ENCODE results near the gene DOCK4. TPM values are rescaled to one million over a fixed set of nuclear protein-coding genes. Genes with fewer than 3 reads are reported as not detected.

DOCK4 gene
- polyA plus RNA-seq, 3 donors: 20.5 to 27.6 (median 24.6) TPM

DNA sequence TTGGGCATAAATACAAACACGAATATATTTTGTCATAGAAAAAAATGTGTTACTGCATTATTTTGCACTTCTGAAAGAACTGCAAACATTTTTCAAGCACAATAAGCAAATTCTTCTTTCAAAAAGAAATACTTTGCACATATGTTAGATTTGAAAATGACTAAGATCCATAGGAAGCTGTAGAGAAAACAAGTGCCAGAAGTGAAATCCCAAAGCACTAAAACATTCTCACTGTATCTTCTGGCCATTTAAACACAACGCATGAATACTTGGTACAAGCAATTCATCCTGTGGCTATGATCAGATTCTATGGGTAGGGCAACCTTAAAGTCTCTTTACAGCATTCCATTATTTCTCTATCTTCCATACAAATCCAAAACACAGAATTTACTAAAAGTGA lies 418.5 kb downstream of the DOCK4 start:
- DNase-seq (ENCODE audit: extremely low read depth in 1 of 11, low read depth in 9 of 11, low spot score in 4 of 11): no peak

DNA sequence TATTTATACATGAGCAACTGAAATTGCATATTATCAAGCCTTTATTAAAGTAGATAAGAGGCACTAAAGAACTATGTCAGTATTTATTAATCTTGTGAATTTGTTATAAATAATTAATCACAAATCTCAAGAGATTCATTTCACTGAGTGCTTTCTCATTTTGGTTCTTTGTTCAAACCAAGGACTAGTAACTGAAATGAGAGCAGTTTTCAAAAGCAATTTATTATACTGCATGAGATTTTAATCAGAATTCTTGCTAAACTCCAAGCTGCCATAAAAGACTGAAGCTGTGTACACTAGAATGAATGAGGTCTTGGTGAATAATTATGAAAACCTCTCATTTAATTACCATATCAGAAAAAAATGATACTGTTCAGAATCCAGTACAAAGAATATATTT lies 419.1 kb downstream of the DOCK4 start:
- no peak for DNase-seq (ENCODE audit: extremely low read depth in 1 of 11, low read depth in 9 of 11, low spot score in 4 of 11)

DNA sequence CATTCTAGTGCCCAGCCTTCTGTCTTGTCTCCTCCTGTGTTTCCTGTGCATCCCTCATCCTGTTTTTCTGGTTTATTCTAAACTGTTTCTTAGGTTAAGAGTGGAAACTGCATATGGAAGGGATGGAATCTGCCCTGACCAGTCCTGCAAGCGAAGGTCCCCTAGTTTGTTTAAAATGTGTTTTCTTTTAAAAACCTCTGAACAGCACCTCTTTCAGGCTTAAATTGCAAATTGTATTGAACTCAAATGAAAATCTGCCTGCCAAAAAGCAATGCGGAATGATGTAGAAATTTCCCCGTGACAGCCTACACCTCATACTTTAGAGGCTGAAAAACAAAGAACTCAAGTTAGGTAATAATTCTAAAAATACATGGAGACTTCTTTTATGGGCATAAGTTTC lies 421.1 kb downstream of the DOCK4 start:
- peak in 1 of 11 donors; percentile 3 for DNase-seq (ENCODE audit: extremely low read depth in 1 of 11, low read depth in 9 of 11, low spot score in 4 of 11)

DNA sequence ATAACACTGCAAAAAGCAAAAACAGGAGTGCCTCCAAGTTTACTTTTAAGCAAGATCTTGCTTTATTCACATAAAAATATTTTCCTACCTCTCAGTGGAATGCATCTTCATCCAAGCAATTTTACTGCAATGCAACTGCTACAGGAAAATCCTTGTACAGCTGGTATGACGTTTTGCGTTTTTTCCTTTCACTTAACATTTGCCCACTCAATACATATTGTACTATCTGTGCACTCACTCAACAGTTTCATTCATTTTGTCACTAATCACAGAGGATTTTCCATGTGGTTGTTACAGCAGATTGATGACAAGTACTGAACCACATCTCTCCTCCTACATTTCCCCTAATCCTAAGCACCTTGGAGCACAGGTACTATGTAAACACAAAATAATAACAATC lies 421.9 kb downstream of the DOCK4 start:
- no peak for DNase-seq (ENCODE audit: extremely low read depth in 1 of 11, low read depth in 9 of 11, low spot score in 4 of 11)

DNA sequence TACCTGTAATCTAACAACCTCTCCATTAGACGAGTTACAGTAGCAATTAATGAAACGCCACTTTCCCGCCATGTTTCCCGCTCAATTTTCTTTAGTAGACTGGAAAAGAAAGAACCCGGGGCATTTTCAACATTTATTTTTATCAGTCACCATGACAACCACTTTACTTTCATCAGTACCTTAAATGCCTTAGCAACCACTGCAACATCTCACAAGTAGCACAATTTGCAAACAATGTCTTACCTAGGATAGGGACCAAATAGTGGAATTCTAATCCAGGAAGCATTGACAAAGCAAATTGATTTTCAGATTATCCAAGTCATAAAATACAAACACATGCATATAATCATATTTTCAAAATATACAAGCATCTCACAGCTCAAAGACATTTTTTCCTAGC lies 422.3 kb downstream of the DOCK4 start:
- DNase-seq (ENCODE audit: extremely low read depth in 1 of 11, low read depth in 9 of 11, low spot score in 4 of 11): no peak

DNA sequence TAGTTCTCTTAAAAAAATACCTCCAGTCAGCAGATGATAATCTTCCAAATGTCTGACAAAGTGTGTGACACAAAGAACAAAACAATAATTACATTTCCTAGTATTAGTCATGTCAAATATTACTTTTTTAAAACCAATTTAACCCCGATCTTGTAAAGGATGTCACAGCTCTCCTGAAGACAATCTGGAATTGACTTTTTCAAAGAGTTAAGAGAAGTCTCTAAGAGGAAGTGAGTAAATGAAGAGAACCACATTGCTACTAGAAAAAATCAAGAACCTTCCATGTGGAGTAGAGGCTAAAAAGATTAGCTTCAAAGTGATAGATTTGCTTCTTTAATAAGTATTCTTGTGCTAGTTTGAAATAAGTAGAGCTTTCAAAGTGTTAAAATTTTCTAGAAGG lies 425.7 kb downstream of the DOCK4 start:
- no peak for DNase-seq (ENCODE audit: extremely low read depth in 1 of 11, low read depth in 9 of 11, low spot score in 4 of 11)

DNA sequence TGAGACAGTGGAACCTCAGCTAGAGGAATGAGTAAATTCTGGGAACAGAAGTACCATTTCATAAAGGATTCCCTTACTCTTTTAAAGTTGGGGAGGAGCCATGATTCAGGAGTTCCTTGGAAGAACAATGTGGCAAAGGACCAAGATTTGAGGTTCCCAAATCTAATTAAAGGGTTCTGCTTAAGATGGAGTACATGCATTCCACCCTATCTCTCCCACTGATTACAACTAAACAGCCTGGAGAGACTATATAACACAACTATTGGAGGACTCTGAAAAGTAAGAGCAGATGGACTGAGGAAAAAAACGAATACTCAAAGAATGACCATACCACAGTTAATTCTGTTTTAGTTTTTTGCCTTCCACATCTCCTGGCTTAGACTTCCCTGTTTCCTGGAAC lies 431.0 kb downstream of the DOCK4 start:
- no peak for DNase-seq (ENCODE audit: extremely low read depth in 1 of 11, low read depth in 9 of 11, low spot score in 4 of 11)

DNA sequence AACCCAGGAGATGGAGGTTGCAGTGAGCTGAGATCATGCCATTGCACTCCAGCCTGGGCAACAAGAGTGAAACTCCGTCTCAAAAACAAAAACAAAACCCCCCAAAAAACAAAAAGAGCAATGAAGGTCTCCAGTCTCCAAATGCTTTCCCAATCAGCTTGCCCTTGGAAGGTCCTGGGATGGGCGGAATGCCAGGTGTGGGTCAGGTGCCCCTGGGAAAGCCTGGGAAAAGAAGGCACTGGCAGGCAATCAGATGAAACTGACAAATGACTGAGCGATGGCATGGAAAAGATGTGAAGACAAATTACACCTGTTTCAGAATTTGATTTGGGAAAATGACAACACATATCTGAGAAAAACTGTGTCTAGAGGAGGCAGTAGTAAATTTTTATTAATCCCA lies 433.5 kb downstream of the DOCK4 start:
- no peak for DNase-seq (ENCODE audit: extremely low read depth in 1 of 11, low read depth in 9 of 11, low spot score in 4 of 11)

DNA sequence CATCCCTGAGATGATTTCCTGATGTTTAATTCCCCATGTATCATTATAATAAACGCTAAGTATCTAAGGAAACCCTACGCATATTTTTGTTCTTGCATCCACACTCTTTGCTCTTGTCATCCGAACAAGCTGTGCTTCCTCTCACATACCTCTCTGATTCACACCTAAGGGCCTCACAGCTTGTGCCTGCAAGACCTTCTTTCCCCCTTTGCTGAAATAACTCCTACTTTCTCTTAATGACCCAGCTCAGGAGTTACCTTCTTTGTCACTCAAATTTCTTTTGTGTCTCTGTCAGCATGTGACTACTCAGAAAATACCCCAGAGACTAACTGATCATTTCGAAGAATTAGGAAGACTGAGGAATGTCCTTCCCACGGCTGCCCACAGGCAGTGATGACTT lies 434.6 kb downstream of the DOCK4 start:
- no peak for DNase-seq (ENCODE audit: extremely low read depth in 1 of 11, low read depth in 9 of 11, low spot score in 4 of 11)

DNA sequence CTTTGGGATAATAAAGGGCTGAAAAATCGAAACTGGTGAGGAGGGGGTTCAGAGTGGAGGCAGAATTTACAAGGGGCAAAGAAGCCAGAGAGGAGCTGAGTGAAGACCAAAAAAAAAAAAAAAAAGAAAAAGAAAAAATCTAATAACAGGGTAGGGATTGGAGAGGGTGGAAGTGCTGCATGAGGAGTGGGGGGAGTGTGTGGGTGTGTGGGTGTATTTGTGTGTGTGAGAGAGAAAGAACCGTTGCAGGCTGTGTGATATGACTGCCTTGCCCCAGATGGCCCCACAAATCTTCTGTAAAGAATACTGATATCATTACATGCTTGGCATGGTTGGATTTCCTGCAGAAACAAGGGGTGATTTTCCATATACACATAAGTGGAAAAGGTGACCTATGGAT lies 436.1 kb downstream of the DOCK4 start:
- no peak for DNase-seq (ENCODE audit: extremely low read depth in 1 of 11, low read depth in 9 of 11, low spot score in 4 of 11)

DNA sequence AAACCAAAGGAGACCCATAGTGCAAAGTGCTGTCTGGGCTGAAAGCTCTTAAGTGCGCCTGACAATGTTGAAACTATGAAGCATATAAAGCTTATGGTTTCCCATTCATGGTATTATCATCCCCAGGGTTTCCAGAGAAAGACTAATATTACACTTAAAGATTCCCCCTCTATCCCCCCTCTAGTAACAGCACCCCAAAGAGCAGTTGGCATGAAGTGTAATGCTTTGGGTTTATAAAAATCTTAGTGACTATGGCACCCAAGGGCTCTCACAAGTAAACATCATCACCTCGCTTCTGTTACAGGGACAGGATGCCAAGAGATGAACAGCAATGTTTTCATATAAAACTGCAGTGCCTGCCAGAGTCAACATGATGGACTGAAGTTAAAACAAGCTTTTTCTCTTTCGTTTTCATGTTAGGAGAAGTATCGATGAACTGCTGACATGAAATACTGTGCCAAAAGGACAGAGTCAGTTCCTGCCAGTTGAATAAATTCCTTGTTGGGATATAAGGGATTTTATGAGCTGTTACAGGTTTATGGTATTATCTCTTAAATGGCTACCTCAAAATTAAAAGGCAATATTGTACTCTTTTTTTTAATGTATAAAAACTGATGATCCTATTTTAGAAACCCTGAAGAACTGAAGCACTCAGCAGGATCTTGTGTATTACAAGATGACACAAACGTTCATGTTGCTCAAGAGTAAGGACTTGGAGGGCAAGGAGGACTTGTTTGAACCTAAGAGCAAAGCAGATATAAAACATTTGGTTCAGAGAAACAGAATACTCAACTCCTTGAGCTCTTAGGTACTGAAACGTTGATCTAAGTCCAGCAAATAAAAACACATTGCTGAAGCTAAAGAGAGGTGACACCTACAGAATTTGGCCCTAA lies 440.2 kb downstream of the DOCK4 start:
- DNase-seq (ENCODE audit: extremely low read depth in 1 of 11, low read depth in 9 of 11, low spot score in 4 of 11): no peak

DNA sequence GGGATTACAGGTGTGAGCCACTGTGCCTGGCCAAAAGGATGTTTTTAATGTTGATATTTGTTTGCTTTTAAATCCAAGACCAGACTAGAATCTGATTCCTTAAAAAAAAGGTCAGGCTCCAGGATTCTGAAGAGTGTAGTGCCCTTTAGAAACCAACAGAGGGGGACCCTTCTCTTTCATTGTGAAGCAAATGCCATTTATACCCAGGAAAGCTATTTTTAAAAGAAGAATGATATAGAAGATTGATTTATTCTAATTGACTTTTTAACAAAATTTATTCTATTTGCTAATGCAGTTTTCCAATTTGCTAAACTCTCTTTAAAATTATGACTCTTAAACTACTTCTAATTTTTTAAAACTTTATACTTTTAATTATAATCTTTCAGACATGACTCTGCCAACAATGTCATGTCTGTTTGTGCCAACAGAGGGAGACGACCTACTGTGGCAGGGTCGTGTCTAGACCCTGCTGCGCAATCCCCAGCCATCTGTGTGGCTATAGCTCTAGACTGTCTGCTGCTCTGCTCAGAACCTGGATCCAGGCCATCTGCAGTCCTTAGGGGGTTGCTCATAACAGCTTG lies 442.9 kb downstream of the DOCK4 start:
- peak in 7 of 11 donors; percentile 22 to 45 (median 33) for DNase-seq (ENCODE audit: extremely low read depth in 1 of 11, low read depth in 9 of 11, low spot score in 4 of 11)

DNA sequence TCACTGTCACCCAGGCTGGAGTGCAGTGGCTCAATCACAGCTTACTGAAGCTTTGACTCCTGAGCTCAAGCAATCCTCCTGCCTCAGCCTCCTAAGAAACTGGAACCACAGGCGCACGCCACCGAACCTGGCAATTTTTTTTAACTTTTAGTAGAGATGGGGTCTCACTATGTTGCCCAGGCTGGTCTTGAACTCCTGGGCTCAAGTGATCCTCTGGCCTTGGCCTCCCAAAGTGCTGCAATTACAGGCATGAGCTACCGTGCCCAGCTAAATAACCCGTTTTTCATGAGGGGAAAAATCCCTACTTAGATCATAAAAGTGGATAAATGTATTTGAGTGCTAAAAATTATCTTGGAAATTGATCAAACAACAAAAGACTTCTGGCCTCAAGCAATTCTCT lies 443.4 kb downstream of the DOCK4 start:
- no peak for DNase-seq (ENCODE audit: extremely low read depth in 1 of 11, low read depth in 9 of 11, low spot score in 4 of 11)

DNA sequence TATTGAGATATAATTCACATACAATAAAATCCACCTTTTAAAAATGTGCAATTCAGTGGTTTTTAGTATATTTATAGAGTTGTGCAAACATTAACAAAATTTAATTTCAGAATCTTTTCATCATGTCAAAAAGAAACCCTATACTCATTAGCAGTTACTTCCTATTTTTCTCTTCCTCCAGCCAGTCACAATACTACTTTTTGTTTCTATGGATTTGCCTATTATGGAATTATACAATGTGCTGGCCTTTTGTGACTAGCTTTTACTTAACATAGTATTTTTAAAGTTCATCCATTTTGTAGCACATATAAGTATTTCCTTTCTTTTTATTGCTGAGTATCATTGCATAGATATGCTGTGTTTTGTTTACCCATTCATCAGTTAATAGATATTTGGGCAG lies 444.0 kb downstream of the DOCK4 start:
- DNase-seq (ENCODE audit: extremely low read depth in 1 of 11, low read depth in 9 of 11, low spot score in 4 of 11): no peak

DNA sequence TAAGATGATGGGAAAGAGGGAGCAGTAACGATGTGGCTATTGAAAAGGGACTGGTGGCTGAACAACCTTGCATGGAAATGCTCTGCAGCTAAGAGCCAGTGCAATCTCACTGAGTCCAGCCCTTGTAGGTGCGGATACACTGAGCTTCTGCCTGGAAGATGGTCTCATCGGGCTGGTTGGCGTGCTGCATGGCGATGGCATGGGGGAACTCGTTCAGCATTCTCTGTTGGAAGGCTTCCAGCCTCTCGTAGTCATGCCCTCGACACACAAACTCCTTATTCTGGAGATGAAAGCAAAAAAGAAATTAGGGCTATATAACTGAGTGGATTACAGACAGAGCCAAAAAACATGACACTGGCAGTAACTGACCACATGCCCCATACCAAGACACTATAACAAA lies 446.2 kb downstream of the DOCK4 start:
- no peak for DNase-seq (ENCODE audit: extremely low read depth in 1 of 11, low read depth in 9 of 11, low spot score in 4 of 11)

DNA sequence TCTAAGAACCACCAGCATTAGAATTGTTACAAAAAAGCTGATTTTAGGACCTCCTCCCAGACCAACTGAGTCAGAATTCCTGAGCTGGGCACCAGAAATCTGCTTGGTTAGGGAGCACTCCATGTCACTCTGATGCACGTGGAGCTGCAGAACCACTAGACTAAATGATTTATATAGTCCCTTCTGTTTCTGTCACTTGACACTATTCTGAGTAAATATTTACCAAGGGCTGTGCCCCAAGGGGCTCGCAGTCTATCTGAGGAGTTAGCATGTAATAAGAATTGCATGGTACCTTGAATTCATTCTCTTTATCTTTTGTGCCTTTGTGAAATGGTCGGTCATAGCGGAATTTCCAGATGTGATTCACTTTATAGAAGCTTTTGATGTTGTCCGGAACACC lies 447.9 kb downstream of the DOCK4 start:
- no peak for DNase-seq (ENCODE audit: extremely low read depth in 1 of 11, low read depth in 9 of 11, low spot score in 4 of 11)

DNA sequence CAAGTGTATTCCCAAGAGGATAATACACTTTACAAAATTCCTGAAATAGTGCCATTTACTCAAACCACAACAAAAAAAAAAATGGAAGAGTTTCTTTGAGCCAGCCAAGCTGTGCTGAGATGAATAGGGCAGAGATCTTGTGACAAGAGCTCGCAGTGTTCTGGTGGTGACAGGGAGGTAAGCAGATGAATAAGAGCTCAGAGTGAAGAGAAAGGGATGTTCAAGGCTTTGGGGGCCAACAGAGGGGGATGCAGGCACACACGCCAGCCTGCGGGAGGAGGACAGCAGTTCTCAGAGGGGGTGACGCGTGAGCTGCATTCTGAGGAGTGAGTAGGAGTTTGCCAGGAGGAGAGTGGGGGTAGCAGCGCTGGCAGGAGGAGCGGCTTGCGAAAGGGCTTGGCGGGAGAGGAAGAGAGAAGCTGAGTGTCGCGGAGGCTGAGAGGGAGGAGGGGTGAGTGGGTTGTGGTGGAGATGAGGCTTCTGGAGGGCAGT lies 449.5 kb downstream of the DOCK4 start:
- peak in 1 of 11 donors; percentile 1 for DNase-seq (ENCODE audit: extremely low read depth in 1 of 11, low read depth in 9 of 11, low spot score in 4 of 11)

DNA sequence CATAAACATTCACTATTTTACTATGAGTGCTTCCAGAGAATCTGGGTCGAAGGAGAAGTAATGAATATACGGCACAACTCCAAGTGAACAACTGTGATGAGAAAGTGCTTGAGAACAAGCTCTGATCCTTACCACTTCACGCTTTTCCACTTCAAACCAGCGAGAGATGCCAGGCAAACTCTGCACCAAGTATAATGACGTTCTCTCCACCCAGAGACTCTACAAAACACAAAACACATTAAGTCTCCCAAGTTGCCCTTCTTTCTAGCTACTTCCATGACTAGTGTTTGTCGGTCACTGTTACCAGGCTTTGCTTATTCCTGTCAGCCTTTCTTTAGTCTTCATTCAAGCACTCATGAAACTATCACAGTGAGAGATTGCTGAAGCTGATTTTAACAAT lies 450.8 kb downstream of the DOCK4 start:
- no peak for DNase-seq (ENCODE audit: extremely low read depth in 1 of 11, low read depth in 9 of 11, low spot score in 4 of 11)

DNA sequence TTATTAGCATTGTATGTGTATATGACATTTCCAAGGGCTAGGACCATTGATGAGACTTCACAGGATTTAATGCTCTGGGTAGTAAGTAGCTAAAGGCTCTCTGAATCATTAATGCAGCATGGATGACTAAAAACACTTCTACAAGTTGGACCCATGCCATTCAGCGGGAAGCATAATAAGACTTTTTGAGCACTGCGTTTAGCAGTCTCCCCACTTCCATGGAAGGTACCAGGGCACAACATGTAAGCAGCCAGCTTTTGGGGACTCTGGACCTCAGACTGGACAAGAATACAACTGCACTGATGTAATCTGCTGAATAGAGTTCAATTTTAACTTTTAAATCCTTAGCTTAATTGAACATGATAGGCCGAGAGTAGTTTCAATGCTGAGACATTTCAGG lies 452.2 kb downstream of the DOCK4 start:
- DNase-seq (ENCODE audit: extremely low read depth in 1 of 11, low read depth in 9 of 11, low spot score in 4 of 11): peak in 2 of 11 donors; percentile 20 to 36

DNA sequence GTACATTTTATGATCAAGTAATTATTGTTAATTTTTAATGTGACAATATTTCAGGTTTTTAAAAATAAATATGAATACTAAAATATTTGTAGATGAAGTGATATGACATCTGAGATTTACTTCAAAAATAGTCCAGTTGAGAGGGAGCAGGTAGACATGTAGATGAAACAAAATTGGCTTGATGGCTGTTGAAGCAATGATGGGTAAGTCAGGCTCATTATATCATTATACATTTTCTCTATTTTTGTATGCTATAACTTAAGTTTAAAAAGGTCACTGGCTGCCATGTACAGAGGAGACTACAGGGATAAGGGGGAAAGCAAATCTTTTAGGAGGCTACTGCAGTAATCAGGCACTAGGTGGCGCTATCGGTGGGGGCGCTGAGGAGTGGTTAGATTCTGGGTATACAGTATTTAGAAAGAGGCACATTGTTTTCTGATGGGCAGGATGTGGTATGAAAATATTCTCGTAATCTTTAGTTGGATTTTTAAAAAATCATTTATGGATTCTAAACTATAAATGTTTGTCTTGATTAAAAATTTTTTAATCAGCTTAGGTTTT lies 454.1 kb downstream of the DOCK4 start:
- DNase-seq (ENCODE audit: extremely low read depth in 1 of 11, low read depth in 9 of 11, low spot score in 4 of 11): peak in 1 of 11 donors; percentile 13
